GM12878 (cell line): ENCODE results near the gene LDLRAD4. TPM values are rescaled to one million over a fixed set of nuclear protein-coding genes. Genes with fewer than 3 reads are reported as not detected.

ENCODE experiments used
- ATAC-seq: fragments of 200-7000 bp; cut with Tn5 transposase; 3 replicates; pipeline ENCODE4 v1.9.1; 2020; ENCODE audit warnings: mild to moderate bottlenecking, moderate library complexity
- BruUV-seq: library from RNA; stranded (reverse); fragments of 400-500 nt; replicated peaks from 2 replicates; lab custom pipeline; 2021; lab: Mats Ljungman, UMichigan
- CTCF ChIA-PET: fragments of 300-600 bp; sonication (Branson Sonifier 250); formaldehyde crosslinking; extraction: SDS; loops from one replicate; lab custom pipeline; 2021; ENCODE audit warnings: inconsistent platforms; lab: Yijun Ruan, JAX
- POLR2A ChIA-PET: fragments of 350-600 bp; formaldehyde crosslinking; extraction: SDS; loops from one replicate; lab custom pipeline; 2021; ENCODE audit warnings: inconsistent platforms; lab: Charles Lee
- RAD21 ChIA-PET: fragments of 300-600 bp; sonication (Branson Sonifier 250); formaldehyde crosslinking; loops from one replicate; lab custom pipeline; 2023; ENCODE audit warnings: antibody characterized with exemption; ENCODE audit not compliant: unreplicated experiment; lab: Charles Lee
- SMC1A ChIA-PET: fragments of 300-600 bp; sonication (Branson Sonifier 250); formaldehyde crosslinking; loops from one replicate; lab custom pipeline; 2023; ENCODE audit not compliant: unreplicated experiment, uncharacterized antibody; lab: Charles Lee
- DNase-seq: peaks from one replicate; pipeline ENCODE4 v3.0.0-alpha.2; 2011; ENCODE audit warnings: low read depth, low spot score
- FAIRE-seq: peaks from 3 replicates; lab custom pipeline; 2011; peaks lifted over from hg19 to GRCh38; lab: Jason Lieb, UNC
- H2AFZ ChIP-seq: 2 replicates; pipeline ENCODE4 v1.6.0; 2011; ENCODE audit warnings: low read depth, low read length, control low read depth; ENCODE audit not compliant: control insufficient read depth
- H3K27ac ChIP-seq: 2 replicates; pipeline ENCODE4 v1.5.1; 2011; ENCODE audit warnings: control low read depth; ENCODE audit not compliant: control insufficient read depth, insufficient read depth
- H3K27me3 ChIP-seq, 2 experiments: replicated peaks in 1 of 2; 2 replicates each; pipeline versions ENCODE4 v1.6.0 to v1.6.1; 2011; ENCODE audit warnings: low read length in 1 of 2; ENCODE audit not compliant: control insufficient read depth in 2 of 2, insufficient read depth in 2 of 2
- H3K36me3 ChIP-seq, 2 experiments: 2 replicates each; pipeline ENCODE4 v1.5.1; 2011; ENCODE audit warnings: low read length in 1 of 2; ENCODE audit not compliant: control insufficient read depth in 2 of 2, insufficient read depth in 2 of 2
- H3K4me1 ChIP-seq: 2 replicates; pipeline ENCODE4 v1.6.1; 2011; ENCODE audit warnings: mild to moderate bottlenecking, low read length, moderate library complexity, mixed read lengths; ENCODE audit not compliant: control insufficient read depth, insufficient read depth
- H3K4me2 ChIP-seq: 2 replicates; pipeline ENCODE4 v1.6.0; 2011; ENCODE audit warnings: control low read depth; ENCODE audit not compliant: control insufficient read depth, insufficient read depth
- H3K4me3 ChIP-seq: fragments of 200-600 bp; sonication (generic); 2 replicates; pipeline ENCODE4 v1.5.1; 2016
- H3K79me2 ChIP-seq: 2 replicates; pipeline ENCODE4 v1.6.0; 2011; ENCODE audit warnings: low read length; ENCODE audit not compliant: control insufficient read depth, insufficient read depth
- H3K9ac ChIP-seq: 2 replicates; pipeline ENCODE4 v1.8.0; 2011; ENCODE audit warnings: low read length, control low read depth, mixed read lengths; ENCODE audit not compliant: control insufficient read depth, insufficient read depth
- H3K9me3 ChIP-seq: replicated peaks from 3 replicates; pipeline ENCODE4 v1.5.1; 2011; ENCODE audit warnings: mild to moderate bottlenecking, low read length; ENCODE audit not compliant: control insufficient read depth, insufficient read depth
- H4K20me1 ChIP-seq: 2 replicates; pipeline ENCODE4 v1.6.0; 2011; ENCODE audit not compliant: control insufficient read depth, insufficient read depth
- CHD1 ChIP-seq: IDR thresholded peaks from 2 replicates; pipeline ENCODE4 v1.6.1; 2012; ENCODE audit warnings: low read depth, low read length, improper control_type of control experiment
- ESRRA ChIP-seq: IDR thresholded peaks from 2 replicates; pipeline ENCODE4 v1.6.1; 2012; ENCODE audit warnings: mild to moderate bottlenecking, low read length, improper control_type of control experiment
- IKZF1 ChIP-seq: fragments of 450-650 bp; conservative IDR thresholded peaks from 2 replicates; pipeline ENCODE4 v1.6.1; 2017; ENCODE audit warnings: antibody characterized with exemption, mild to moderate bottlenecking
- MEF2B ChIP-seq: fragments of 450-650 bp; IDR thresholded peaks from 2 replicates; pipeline ENCODE4 v1.6.1; 2018; ENCODE audit warnings: mild to moderate bottlenecking, moderate library complexity; ENCODE audit not compliant: partially characterized antibody, poor library complexity, severe bottlenecking
- YY1 ChIP-seq: IDR thresholded peaks from 2 replicates; pipeline ENCODE4 v1.6.1; 2011; ENCODE audit warnings: low read depth, mild to moderate bottlenecking, low read length
- ZNF24 ChIP-seq: fragments of 450-650 bp; IDR thresholded peaks from 2 replicates; pipeline ENCODE4 v1.6.1; 2017; ENCODE audit warnings: antibody characterized with exemption, mild to moderate bottlenecking
- ZNF384 ChIP-seq: IDR thresholded peaks from 2 replicates; pipeline ENCODE4 v1.6.1; 2012; ENCODE audit warnings: low read depth, mild to moderate bottlenecking, low read length, improper control_type of control experiment, borderline replicate concordance
- WGBS: methylation state at CpG from one replicate; pipeline ENCODE4 v1.1.6; 2016; ENCODE audit warnings: low lambda C conversion rate; ENCODE audit not compliant: insufficient replicate concordance, insufficient coverage; ENCODE audit errors: missing lambda C conversion rate; 5-methylcytosine and 5-hydroxymethylcytosine counted together
- in situ Hi-C: fragments of 300-500 bp; cut with MboI; formaldehyde crosslinking; loops from 9 replicates; pipeline ENCODE4 v1.14.3; 2018; ENCODE audit warnings: mixed read lengths
- intact Hi-C: fragments of 100-400 bp; cut with micrococcal nuclease; formaldehyde crosslinking; loops from one replicate; pipeline ENCODE4 v1.14.2; 2022; ENCODE audit not compliant: unreplicated experiment
- polyA plus RNA-seq, 11 experiments: library from polyadenylated mRNA; depleted of rRNA in 4 of 11; unstranded in 6 of 11; stranded (reverse) in 5 of 11; fragments of >200 nt; fragmentation: Nextera tagmentation in 4 of 11; fragmentation: Illumina TruSeq in 1 of 11; extraction: Ambion mirVana in 4 of 11; extraction: Trizol in 1 of 11; gene quantifications; 1 replicate in 1 of 11; 2 replicates in 10 of 11; pipeline versions ENCODE4 v1.2.1 to v1.2.3, GENCODE V29; 2011 to 2016; ENCODE audit warnings: inconsistent platforms in 2 of 11, missing spikeins in 2 of 11, low read depth in 1 of 11
- total RNA-seq, 4 experiments: library from RNA; depleted of rRNA in 3 of 4; stranded (reverse); fragments of >200 nt in 3 of 4; fragmentation: Illumina TruSeq in 1 of 4; extraction: Trizol in 1 of 4; gene quantifications; 2 replicates each; pipeline versions ENCODE4 v1.2.1 to v1.2.3, GENCODE V29; 2013 to 2021
- TF ChIP-seq, protein P1 (sequence below): IDR thresholded peaks from 2 replicates; pipeline ENCODE4 v1.6.1; 2011; ENCODE audit warnings: borderline replicate concordance, low read depth, mild to moderate bottlenecking, moderate library complexity, low read length; ENCODE audit not compliant: insufficient read depth, poor library complexity, severe bottlenecking
- TF ChIP-seq, protein P2 (sequence below): IDR thresholded peaks from 2 replicates; pipeline ENCODE4 v1.6.1; 2012; ENCODE audit warnings: low read length, inconsistent platforms
- TF ChIP-seq, protein P3 (sequence below), 3 experiments: IDR thresholded peaks in 2 of 3; conservative IDR thresholded peaks in 1 of 3; 2 replicates each; pipeline ENCODE4 v1.5.1; 2011; ENCODE audit warnings: low read depth in 3 of 3, low read length in 3 of 3, mild to moderate bottlenecking in 3 of 3, control low read depth in 2 of 3, moderate library complexity in 2 of 3, inconsistent platforms in 1 of 3, mixed read lengths in 1 of 3; ENCODE audit not compliant: control insufficient read depth in 2 of 3, insufficient read depth in 1 of 3; ENCODE audit errors: extremely low read depth in 1 of 3
- TF ChIP-seq, protein P4 (sequence below): fragments of 450-650 bp; formaldehyde crosslinking; IDR thresholded peaks from 2 replicates; pipeline ENCODE4 v1.4.0; 2020; ENCODE audit warnings: mild to moderate bottlenecking, moderate library complexity

The LDLRAD4 gene
- total and polyA plus RNA-seq, 10 of the 15 experiments (the other 5 are each of a cell fraction or from before 2014, with no cell fraction given) = 2.7 to 16.8 (median 11.2) TPM

DNA sequence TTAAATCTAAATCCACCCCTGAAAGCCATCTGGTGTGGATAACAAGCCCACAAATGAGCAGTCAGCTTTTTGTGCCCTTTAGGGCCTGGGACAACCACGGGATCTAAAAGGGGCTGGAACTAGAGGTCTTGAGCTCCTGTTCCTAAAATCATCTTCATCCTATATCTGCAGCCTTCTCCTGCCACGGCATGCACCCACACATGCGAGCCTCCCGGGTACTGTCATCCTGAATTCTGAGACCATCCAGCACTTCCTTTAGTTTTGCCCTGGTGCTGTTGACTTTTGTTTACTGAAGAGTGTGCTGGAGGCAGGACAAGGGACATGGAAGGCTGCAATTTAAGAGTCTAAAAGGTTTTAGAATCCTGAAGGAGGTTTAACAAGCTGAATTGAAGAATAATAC, 324.6 kb downstream of the LDLRAD4 start (continued):
- TF ChIP-seq MEF2B (no peak), YY1 (no peak), CHD1 (no peak)

DNA sequence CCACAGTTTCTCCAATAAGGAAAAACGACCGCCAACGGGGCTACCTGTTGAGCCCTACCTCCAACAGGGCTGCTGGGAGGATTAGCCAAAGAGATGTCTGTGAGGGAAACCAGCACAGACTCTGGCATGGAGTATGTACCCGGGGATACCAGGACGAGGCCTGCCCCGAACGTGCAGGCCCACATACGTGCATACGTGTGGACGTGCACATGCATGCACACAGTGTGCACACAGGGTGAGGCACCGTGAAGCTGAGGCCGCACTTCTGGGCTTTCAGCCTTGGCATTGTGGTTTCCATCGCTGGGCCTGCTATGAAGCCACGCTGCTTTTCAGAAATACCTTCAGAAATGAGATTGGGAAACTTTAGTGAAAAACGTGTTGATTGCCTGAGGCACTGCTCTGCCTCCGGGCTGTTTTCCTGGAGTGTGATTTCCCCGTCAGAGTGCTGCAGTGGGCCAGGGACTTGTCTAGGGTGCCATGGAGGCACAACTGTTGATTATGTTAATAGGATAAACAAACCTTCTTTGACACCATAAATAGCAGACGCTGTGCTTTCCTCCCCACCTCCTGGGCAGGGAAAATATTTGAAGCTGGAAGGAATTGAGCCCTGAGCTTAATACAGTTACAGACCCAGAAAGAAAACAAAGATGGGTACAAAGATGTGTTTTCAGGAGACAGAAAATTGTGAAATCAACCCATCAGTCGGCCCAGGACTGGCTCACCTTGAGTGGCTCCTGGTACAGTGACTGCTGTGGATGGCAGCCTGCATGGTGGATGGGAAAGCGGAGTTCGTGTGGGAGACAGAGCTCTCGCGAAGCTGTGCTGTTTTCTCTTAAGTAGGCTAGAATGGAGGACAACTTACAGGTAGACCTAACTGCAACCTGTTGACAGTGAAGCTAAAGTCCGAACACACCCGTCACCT, 325.5 kb downstream of the LDLRAD4 start:
- TF ChIP-seq ZNF384 (no peak), IKZF1 (no peak), ESRRA (no peak), ZNF24 (no peak)
- TF ChIP-seq, protein P1, sequence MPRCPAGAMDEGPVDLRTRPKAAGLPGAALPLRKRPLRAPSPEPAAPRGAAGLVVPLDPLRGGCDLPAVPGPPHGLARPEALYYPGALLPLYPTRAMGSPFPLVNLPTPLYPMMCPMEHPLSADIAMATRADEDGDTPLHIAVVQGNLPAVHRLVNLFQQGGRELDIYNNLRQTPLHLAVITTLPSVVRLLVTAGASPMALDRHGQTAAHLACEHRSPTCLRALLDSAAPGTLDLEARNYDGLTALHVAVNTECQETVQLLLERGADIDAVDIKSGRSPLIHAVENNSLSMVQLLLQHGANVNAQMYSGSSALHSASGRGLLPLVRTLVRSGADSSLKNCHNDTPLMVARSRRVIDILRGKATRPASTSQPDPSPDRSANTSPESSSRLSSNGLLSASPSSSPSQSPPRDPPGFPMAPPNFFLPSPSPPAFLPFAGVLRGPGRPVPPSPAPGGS = no peak
- TF ChIP-seq, protein P2, sequence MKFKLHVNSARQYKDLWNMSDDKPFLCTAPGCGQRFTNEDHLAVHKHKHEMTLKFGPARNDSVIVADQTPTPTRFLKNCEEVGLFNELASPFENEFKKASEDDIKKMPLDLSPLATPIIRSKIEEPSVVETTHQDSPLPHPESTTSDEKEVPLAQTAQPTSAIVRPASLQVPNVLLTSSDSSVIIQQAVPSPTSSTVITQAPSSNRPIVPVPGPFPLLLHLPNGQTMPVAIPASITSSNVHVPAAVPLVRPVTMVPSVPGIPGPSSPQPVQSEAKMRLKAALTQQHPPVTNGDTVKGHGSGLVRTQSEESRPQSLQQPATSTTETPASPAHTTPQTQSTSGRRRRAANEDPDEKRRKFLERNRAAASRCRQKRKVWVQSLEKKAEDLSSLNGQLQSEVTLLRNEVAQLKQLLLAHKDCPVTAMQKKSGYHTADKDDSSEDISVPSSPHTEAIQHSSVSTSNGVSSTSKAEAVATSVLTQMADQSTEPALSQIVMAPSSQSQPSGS = no peak
- TF ChIP-seq, protein P3, sequence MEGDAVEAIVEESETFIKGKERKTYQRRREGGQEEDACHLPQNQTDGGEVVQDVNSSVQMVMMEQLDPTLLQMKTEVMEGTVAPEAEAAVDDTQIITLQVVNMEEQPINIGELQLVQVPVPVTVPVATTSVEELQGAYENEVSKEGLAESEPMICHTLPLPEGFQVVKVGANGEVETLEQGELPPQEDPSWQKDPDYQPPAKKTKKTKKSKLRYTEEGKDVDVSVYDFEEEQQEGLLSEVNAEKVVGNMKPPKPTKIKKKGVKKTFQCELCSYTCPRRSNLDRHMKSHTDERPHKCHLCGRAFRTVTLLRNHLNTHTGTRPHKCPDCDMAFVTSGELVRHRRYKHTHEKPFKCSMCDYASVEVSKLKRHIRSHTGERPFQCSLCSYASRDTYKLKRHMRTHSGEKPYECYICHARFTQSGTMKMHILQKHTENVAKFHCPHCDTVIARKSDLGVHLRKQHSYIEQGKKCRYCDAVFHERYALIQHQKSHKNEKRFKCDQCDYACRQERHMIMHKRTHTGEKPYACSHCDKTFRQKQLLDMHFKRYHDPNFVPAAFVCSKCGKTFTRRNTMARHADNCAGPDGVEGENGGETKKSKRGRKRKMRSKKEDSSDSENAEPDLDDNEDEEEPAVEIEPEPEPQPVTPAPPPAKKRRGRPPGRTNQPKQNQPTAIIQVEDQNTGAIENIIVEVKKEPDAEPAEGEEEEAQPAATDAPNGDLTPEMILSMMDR (IDR thresholded peaks at IDR 0.05 in 2 of 3, conservative IDR thresholded peaks at IDR 0.05 in 1 of 3; ENCODE audit: control insufficient read depth in 2 of 3, extremely low read depth in 1 of 3, insufficient read depth in 1 of 3, low read depth in 3 of 3, low read length in 3 of 3) = no peak
- TF ChIP-seq, protein P4, sequence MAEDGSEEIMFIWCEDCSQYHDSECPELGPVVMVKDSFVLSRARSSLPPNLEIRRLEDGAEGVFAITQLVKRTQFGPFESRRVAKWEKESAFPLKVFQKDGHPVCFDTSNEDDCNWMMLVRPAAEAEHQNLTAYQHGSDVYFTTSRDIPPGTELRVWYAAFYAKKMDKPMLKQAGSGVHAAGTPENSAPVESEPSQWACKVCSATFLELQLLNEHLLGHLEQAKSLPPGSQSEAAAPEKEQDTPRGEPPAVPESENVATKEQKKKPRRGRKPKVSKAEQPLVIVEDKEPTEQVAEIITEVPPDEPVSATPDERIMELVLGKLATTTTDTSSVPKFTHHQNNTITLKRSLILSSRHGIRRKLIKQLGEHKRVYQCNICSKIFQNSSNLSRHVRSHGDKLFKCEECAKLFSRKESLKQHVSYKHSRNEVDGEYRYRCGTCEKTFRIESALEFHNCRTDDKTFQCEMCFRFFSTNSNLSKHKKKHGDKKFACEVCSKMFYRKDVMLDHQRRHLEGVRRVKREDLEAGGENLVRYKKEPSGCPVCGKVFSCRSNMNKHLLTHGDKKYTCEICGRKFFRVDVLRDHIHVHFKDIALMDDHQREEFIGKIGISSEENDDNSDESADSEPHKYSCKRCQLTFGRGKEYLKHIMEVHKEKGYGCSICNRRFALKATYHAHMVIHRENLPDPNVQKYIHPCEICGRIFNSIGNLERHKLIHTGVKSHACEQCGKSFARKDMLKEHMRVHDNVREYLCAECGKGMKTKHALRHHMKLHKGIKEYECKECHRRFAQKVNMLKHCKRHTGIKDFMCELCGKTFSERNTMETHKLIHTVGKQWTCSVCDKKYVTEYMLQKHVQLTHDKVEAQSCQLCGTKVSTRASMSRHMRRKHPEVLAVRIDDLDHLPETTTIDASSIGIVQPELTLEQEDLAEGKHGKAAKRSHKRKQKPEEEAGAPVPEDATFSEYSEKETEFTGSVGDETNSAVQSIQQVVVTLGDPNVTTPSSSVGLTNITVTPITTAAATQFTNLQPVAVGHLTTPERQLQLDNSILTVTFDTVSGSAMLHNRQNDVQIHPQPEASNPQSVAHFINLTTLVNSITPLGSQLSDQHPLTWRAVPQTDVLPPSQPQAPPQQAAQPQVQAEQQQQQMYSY (CRISPR knock-in tag) = no peak
- POLR2A ChIA-PET = no interaction called here
- no peak overlapping the region for H3K27ac ChIP-seq
- peaks cover 3% of the 10 kb centered on the region; the same call in 1 of the 3 replicates for H3K9me3 ChIP-seq
- H3K4me1 ChIP-seq = peaks cover 3% of the 10 kb centered on the region
- H4K20me1 ChIP-seq = no peaks in the 10 kb centered on the region
- CTCF ChIA-PET = interaction anchor here (1.1 to 4.3 kb wide), 2 partner anchors 14 to 89 kb away, joined by 4 to 18 read pairs; no protein-coding TSS in a partner anchor
- ATAC-seq = no peak
- H3K4me2 ChIP-seq = no peak overlapping the region
- intact Hi-C loops (no loop called here), in situ Hi-C loops (no loop called here)
- no peak for DNase-seq
- BruUV-seq = no TSS peak
- H3K36me3 ChIP-seq = no peaks in the 10 kb centered on the region
- no peak overlapping the region for H2AFZ ChIP-seq
- SMC1A ChIA-PET = interaction anchor here (0.6 to 1.1 kb wide), 2 partner anchors 13 to 15 kb away, joined by 3 read pairs; no protein-coding TSS in a partner anchor
- H3K79me2 ChIP-seq = no peaks in the 10 kb centered on the region
- H3K27me3 ChIP-seq = no peaks in the 10 kb centered on the region
- no peak overlapping the region for H3K4me3 ChIP-seq
- RAD21 ChIA-PET = no interaction called here
- no peak overlapping the region for H3K9ac ChIP-seq
- no peak for FAIRE-seq
- 53% methylated on average over 25 of the region's 25 CpGs for WGBS
